HG02610 (cell line): ENCODE measurements around the gene ADD1.
"Not testable (repeated sequence)": the region's sequence is repeated elsewhere in the genome, so short reads cannot be mapped to it uniquely, and the experiment has no call there.

ENCODE experiments used
- ATAC-seq: cut with Tn5 transposase; IDR thresholded peaks from one replicate; pipeline ENCODE4 v1.9.1; 2021; ENCODE audit warnings: mild to moderate bottlenecking, moderate library complexity; ENCODE audit not compliant: unreplicated experiment

ADD1 gene

GRCh38 chr4:2942532-2943363, 99.1 kb downstream of the ADD1 start:
- ATAC-seq = no peak

DNA sequence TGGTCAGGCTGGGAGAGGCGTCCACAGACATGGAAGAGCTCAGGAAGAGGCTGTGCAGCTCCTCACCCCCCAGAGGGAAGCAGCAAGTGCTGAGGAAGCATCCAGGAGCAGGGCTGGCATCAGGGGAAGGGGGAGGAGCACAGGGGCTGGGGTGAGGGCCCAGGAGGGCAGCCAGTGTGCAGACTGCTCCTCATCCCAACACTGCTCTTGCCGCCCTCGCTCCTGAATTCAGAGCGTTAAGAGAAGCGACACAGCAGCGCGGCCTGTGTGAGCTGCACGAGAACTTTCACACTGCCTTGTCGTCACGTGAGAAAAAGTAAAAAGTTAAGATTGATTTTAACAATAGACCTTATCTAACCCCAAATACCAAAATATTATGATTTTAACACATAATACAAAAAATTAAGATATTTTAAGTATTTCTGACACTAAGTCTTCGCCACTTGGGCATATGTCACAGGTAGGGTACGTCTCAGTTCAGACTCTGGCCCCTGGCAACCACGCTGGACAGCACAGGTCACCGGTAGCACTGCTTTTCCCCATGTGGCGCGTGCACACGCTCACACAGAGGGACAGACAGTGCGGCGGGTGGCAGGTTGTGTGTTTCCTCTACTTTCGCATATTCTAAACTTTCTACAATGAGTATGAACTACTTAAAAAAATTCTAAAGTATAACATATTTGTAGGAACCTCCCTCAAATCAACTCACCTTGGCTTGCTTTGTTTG, 99.9 kb downstream of the ADD1 start:
- no peak for ATAC-seq

DNA sequence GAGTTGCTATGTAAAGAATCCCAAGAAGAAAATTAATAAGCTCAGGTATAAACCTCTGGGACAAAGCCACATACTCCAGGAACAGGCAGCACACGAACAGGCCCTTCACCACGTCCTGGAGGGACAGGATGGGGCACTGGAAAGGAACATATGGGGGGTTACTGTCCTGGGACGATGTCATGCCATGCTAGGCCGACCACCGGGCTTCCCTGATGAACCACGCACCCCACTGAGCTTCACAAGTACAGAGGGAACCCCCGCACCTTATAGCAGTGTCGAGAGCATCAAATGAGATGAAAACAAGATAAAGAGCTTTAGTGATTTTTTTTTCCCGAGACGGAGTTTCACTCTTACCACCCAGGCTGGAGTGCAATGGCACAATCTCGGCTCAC, 100.4 kb downstream of the ADD1 start:
- ATAC-seq = no peak

- ATAC-seq = no peak
Observed at GRCh38 chr4:2944586-2945526, 101.2 kb downstream of the ADD1 start.

GRCh38 chr4:2945619-2946604, 102.3 kb downstream of the ADD1 start:
- not testable (repeated sequence) for ATAC-seq

DNA sequence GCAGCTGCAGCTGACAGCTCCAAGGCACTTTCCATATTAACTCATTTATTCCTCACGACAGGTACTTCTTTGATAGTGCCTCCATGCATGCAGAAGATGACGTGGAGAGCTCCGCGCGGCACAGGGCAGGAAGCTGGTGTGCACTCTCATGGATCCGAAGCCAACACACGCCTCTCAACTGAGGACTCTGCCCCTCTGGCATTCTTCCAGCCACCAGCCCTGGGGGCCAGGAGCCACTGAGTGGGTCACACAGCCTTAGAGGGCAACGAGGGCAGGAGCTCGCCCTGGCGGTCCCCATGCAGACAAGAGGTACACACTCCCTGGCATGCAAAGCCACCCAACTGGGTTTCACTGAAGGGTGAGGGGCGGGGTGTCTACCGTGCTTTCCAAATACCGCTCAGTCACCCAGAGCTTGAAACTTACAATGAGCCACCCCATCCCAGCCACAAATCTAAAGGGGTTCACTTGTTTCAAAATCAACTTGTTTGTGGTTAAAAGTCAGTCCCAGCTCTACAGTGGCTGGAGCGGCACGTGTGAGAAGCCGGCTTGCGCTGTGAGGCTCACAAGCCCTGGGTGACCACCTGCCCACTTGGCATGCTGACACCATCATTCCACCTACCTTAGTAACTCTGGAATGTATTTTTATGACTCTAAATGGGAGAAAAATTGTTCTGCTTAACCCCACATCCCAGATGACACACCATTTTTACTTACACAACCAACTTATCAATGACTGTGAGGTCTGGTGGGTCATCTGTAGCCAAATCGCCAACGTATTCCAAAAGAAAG, 103.4 kb downstream of the ADD1 start:
- ATAC-seq = no peak

- ATAC-seq = no peak
Observed at GRCh38 chr4:2947926-2948325, 104.3 kb downstream of the ADD1 start.

DNA sequence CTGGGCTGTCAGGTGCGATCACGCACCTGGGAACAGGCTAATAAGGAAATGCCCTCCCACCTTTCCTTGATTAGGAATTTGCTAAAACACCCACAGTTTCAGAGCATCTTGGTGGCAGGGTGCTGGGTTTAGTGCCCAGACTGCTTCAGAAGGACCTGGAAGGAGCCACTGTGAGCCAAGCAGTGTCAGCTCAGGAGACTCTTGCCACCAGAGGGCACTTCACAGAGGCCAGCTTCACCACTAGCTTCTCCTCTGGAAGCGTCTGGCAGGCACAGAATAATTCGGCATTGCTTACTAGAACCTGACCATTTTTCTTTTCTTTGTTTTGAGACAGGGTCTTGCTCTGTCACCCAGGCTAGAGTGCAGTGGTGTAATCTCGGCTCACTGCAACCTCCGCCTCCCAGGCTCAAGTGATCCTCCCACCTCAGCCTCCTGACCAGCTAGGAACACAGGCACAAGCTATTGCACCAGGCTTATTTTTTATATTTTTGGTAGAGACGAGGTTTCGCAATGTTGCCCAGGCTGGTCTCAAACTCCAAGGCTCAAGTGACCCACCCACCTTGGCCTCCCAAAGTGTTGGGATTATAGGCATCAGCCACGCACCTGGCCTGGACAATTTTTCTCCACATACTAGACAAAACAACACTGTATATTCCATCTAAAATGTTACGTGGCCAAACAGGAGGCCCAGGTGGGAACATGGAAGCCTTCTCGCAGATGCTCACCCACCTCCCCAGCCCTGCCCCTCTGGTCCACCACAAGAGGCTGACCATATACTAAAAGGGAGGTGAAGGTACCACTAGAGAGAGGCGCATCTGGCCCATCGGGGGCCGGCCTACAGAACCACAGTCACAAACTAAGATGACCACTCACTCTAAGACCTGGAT, 105.5 kb downstream of the ADD1 start:
- ATAC-seq = no peak

DNA sequence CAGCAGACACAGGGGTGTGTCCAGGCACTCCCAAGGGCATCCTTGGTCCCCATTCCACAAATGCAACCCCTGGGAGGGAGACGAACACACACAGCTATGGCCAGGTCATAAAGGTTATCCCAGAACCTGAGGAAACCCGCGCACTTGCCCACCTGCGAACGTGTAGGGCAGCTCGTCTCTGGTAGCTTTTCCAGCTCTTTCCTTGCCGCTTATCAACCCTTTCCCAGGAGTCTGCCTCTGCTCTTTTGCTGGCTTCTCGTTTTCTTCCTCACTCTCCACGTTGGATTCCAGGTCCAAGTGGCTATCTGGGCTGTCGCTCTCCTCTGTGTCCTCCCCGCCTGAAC, 106.1 kb downstream of the ADD1 start:
- ATAC-seq = no peak

GRCh38 chr4:2950221-2950989, 106.8 kb downstream of the ADD1 start:
- ATAC-seq = no peak

DNA sequence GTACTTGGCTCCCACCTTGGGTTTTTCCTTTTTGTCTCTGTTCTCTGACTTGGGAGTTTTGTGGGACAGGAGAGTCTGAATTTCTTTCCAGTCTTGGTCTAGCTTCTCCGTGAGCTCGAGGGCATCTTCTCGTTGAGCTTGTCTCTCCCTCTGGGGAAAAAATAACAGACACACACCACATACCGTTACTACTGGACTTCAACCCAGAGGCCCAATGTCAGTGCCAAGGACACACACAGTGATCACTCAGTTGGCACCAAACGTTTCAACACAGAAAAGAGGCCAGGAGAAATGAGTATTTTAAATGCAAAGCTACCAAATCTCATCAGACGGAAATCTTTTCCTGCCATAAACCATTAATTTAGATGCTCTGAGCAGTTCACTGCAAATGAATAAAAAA, 109.9 kb downstream of the ADD1 start:
- no peak for ATAC-seq

- ATAC-seq = peak; percentile 62
Observed at GRCh38 chr4:2954358-2955185, 110.9 kb downstream of the ADD1 start.

GRCh38 chr4:2955186-2956044, 111.8 kb downstream of the ADD1 start:
- ATAC-seq = not testable (repeated sequence)

DNA sequence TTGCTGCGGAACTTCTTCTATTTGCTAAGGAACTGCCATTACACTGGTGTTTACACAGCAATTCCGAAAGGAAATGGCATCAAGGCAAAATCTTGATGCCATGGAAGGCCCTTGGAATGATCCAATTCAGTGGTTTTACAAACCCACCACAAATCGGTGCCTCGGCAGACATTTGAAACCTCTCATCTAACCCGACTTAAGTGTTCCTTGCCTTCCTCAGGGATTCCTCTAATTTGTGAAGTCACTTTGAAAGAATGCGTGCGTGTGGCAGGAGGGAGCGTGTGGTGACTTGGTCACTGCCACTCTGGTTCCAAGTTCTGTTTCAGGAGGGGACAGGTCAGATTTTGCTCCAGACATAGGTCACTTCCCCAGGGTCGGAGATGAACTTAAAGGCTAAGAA, 114.8 kb downstream of the ADD1 start:
- no peak for ATAC-seq

DNA sequence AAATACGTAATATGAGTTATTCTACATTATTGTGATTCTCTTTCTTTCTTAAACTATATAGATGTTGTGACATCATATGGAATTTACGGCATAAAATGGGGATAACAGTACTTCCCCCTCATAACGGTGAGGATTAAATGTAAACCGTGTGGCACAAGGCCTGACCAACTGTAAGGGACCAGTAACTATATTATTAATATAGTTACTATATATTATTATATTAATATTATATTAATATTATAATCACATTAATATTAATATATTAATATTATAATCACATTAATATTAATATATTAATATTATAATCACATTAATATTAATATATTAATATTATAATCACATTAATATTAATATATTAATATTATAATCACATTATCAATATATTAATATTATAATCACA, 116.8 kb downstream of the ADD1 start:
- ATAC-seq = not testable (repeated sequence)

- no peak for ATAC-seq
Observed at GRCh38 chr4:2961421-2961810, 117.8 kb downstream of the ADD1 start.
